OCI-LY1 (cell line): ENCODE data around the gene ZNF552.
A peak's percentile ranks its signal among the peaks of the same experiment; 100 is the strongest.

ENCODE experiments used
- H2AFZ ChIP-seq: fragments of 200-600 bp; sonication (generic), shearing (Covaris generic); 2 replicates; pipeline ENCODE4 v1.6.0; 2014; ENCODE audit warnings: antibody characterized with exemption, mild to moderate bottlenecking, low read length
- H3F3A ChIP-seq: fragments of 200-600 bp; sonication (generic), shearing (Covaris generic); 2 replicates; pipeline ENCODE4 v1.6.0; 2014; ENCODE audit warnings: mild to moderate bottlenecking, antibody characterized with exemption, low read length, moderate library complexity; ENCODE audit not compliant: insufficient read depth
- H3K27ac ChIP-seq: fragments of 200-600 bp; sonication (generic); 2 replicates; pipeline ENCODE4 v1.5.1; 2014; ENCODE audit warnings: low read length, mixed run types, mild to moderate bottlenecking, low read depth; ENCODE audit not compliant: poor library complexity, severe bottlenecking
- H3K27me3 ChIP-seq: fragments of 200-600 bp; sonication (generic); 2 replicates; pipeline ENCODE4 v1.6.0; 2014; ENCODE audit warnings: antibody characterized with exemption, mild to moderate bottlenecking, low read length, moderate library complexity; ENCODE audit not compliant: insufficient read depth
- H3K36me3 ChIP-seq: fragments of 200-600 bp; sonication (generic); 2 replicates; pipeline ENCODE4 v1.6.1; 2014; ENCODE audit warnings: mild to moderate bottlenecking, antibody characterized with exemption, low read length, moderate library complexity, mixed read lengths; ENCODE audit not compliant: insufficient read depth
- H3K4me1 ChIP-seq: fragments of 200-600 bp; sonication (generic); 2 replicates; pipeline ENCODE4 v1.5.1; 2014; ENCODE audit warnings: mild to moderate bottlenecking, low read length, moderate library complexity; ENCODE audit not compliant: insufficient read depth, severe bottlenecking
- H3K4me2 ChIP-seq: fragments of 200-600 bp; sonication (generic), shearing (Covaris generic); 2 replicates; pipeline ENCODE4 v1.6.1; 2014; ENCODE audit warnings: low read length
- H3K4me3 ChIP-seq: fragments of 200-600 bp; sonication (generic); 2 replicates; pipeline ENCODE4 v1.5.1; 2014; ENCODE audit warnings: low read length, low read depth, mild to moderate bottlenecking, mixed read lengths; ENCODE audit not compliant: poor library complexity, severe bottlenecking
- H3K79me2 ChIP-seq: fragments of 200-600 bp; shearing (Covaris generic); 2 replicates; pipeline ENCODE4 v1.6.1; 2016; ENCODE audit warnings: mixed run types, low read length, mixed read lengths; ENCODE audit not compliant: insufficient read depth
- H3K9ac ChIP-seq: fragments of 200-600 bp; sonication (generic), shearing (Covaris generic); 2 replicates; pipeline ENCODE4 v1.6.1; 2014; ENCODE audit warnings: mild to moderate bottlenecking, low read length, mixed read lengths
- H3K9me2 ChIP-seq: fragments of 200-600 bp; sonication (generic), shearing (Covaris generic); 2 replicates; pipeline ENCODE4 v1.6.1; 2014; ENCODE audit warnings: low read depth, mild to moderate bottlenecking, low read length, mixed read lengths
- H3K9me3 ChIP-seq: fragments of 200-600 bp; shearing (Covaris generic); 2 replicates; pipeline ENCODE4 v1.6.1; 2014; ENCODE audit warnings: low read length, mixed read lengths
- H4K20me1 ChIP-seq: fragments of 200-600 bp; sonication (generic), shearing (Covaris generic); 2 replicates; pipeline ENCODE4 v1.6.0; 2016; ENCODE audit warnings: mild to moderate bottlenecking, low read length; ENCODE audit not compliant: insufficient read depth
- CTCF ChIP-seq: fragments of 200-600 bp; sonication (generic), shearing (Covaris generic); IDR thresholded peaks from 2 replicates; pipeline ENCODE4 v1.5.1; 2017; ENCODE audit warnings: mild to moderate bottlenecking, antibody characterized with exemption, low read length, moderate library complexity, mixed read lengths
- EZH2 ChIP-seq: fragments of 200-600 bp; sonication (generic), shearing (Covaris generic); IDR thresholded peaks from 2 replicates; pipeline ENCODE4 v1.8.0; 2017; ENCODE audit warnings: borderline replicate concordance, mixed run types, mild to moderate bottlenecking, antibody characterized with exemption, low read length, moderate library complexity, mixed read lengths

The ZNF552 gene

GRCh38 chr19:57817976-57818375 lies 3.3 kb upstream of the ZNF552 start:
- Histone ChIP-seq H3K36me3 (peaks cover 14% of the 10 kb centered on the region; the same call in 1 of the 2 replicates), H3K4me2 (no peak overlapping the region), H3F3A (no peaks in the 10 kb centered on the region), H3K9me3 (no peaks in the 10 kb centered on the region), H3K9me2 (no peaks in the 10 kb centered on the region), H4K20me1 (no peaks in the 10 kb centered on the region), H3K9ac (no peak overlapping the region), H3K27ac (no peak overlapping the region), H3K27me3 (no peaks in the 10 kb centered on the region), H2AFZ (no peak overlapping the region), H3K4me3 (no peak overlapping the region), H3K79me2 (peaks cover 34% of the 10 kb centered on the region), H3K4me1 (peaks cover 46% of the 10 kb centered on the region)
- TF ChIP-seq CTCF (no peak), EZH2 (no peak)

GRCh38 chr19:57816652-57817051 lies 1.9 kb upstream of the ZNF552 start:
- Histone ChIP-seq H3F3A (no peaks in the 10 kb centered on the region), H3K36me3 (peaks cover 7% of the 10 kb centered on the region; the same call in 1 of the 2 replicates), H3K9ac (no peak overlapping the region), H3K9me2 (no peaks in the 10 kb centered on the region), H2AFZ (no peak overlapping the region), H3K4me3 (no peak overlapping the region), H3K27ac (no peak overlapping the region), H3K79me2 (peaks cover 24% of the 10 kb centered on the region), H3K27me3 (no peaks in the 10 kb centered on the region), H4K20me1 (no peaks in the 10 kb centered on the region), H3K9me3 (no peaks in the 10 kb centered on the region), H3K4me2 (no peak overlapping the region), H3K4me1 (peaks cover 49% of the 10 kb centered on the region)
- TF ChIP-seq EZH2 (no peak), CTCF (no peak)

DNA sequence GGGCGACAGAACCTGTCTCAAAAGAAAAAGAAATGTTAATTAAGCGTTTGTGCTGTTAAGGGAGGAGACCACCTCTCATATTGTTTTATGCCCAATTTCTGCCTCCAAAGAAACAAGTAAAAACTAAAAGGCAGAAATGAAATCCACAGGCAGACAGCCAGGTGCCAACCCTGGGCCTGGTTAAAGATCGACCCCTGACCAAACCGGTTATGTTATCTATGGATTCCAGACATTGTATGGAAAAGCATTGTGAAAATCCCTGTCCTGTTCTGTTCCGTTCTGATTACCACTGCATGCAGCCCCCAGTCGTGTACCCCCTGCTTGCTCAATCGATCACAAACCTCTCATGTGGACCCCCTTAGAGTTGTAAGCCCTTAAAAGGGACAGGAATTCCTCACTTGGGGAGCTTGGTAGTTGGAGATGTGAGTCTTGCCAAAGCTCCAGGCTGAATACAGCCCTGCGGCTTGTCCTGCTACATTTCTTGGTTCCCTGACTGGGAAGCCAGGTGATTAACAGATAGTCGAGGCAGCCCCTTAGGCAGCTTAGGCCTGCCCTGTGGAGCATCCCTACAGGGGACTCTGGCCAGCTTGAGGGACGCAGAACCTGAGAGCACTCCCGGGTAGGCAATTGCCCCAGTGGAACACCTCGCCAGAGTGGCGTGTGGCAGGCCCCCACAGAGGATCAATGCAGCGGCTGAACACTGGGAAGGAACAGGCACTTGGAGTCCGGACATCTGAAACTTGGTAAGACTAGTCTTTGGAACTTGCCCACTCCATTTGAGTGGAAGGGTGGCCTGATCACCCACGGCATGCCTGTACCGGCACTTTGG lies 748 bp upstream of the ZNF552 start:
- Histone ChIP-seq H3K9me2 (no peaks in the 10 kb centered on the region), H4K20me1 (no peaks in the 10 kb centered on the region), H3K36me3 (peaks cover 8% of the 10 kb centered on the region; the same call in 1 of the 2 replicates), H3K4me3 (peak overlapping the region; percentile 94), H3K4me2 (peak overlapping the region; percentile 92), H3K27ac (no peak overlapping the region), H3K9ac (peak overlapping the region; percentile 92), H3K79me2 (peaks cover 17% of the 10 kb centered on the region), H3K27me3 (no peaks in the 10 kb centered on the region), H3K9me3 (no peaks in the 10 kb centered on the region), H3K4me1 (peaks cover 40% of the 10 kb centered on the region), H3F3A (no peaks in the 10 kb centered on the region), H2AFZ (no peak overlapping the region)
- TF ChIP-seq EZH2 (no peak), CTCF (no peak)
